GM12891 (cell line): ENCODE data around the gene TSC22D2. TPM values are rescaled to one million over a fixed set of nuclear protein-coding genes. Genes with fewer than 3 reads are reported as not detected.

Experiments used
- DNase-seq: peaks from one replicate; pipeline ENCODE4 v3.0.0; 2011; ENCODE audit warnings: low spot score; ENCODE audit not compliant: insufficient read length
- FAIRE-seq: peaks from 2 replicates; lab custom pipeline; 2011; peaks lifted over from hg19 to GRCh38; lab: Jason Lieb, UNC
- PAX5 ChIP-seq: IDR thresholded peaks from 2 replicates; pipeline ENCODE4 v1.6.1; 2011; ENCODE audit warnings: low read length, moderate library complexity, mild to moderate bottlenecking; ENCODE audit not compliant: insufficient read depth, severe bottlenecking
- POLR2A ChIP-seq: IDR thresholded peaks from 2 replicates; pipeline ENCODE4 v1.6.1; 2011; ENCODE audit warnings: low read depth, low read length, control low read depth
- POLR2AphosphoS5 ChIP-seq: IDR thresholded peaks from 2 replicates; pipeline ENCODE4 v1.6.1; 2011; ENCODE audit warnings: low read depth, low read length, control low read depth
- POU2F2 ChIP-seq: IDR thresholded peaks from 2 replicates; pipeline ENCODE4 v1.6.1; 2011; ENCODE audit warnings: low read depth, mild to moderate bottlenecking, control low read depth, low read length, moderate library complexity
- SPI1 ChIP-seq: IDR thresholded peaks from 2 replicates; pipeline ENCODE4 v1.6.1; 2011; ENCODE audit warnings: low read depth, low read length, control low read depth
- TAF1 ChIP-seq: IDR thresholded peaks from 2 replicates; pipeline ENCODE4 v1.6.1; 2011; ENCODE audit warnings: low read depth, low read length, control low read depth
- polyA plus RNA-seq: library from polyadenylated mRNA; unstranded; fragments of >200 nt; gene quantifications from one replicate; pipeline ENCODE4 v1.2.1, GENCODE V29; 2012; ENCODE audit warnings: low read depth, missing spikeins, inconsistent platforms; ENCODE audit not compliant: missing spikeins

The TSC22D2 gene
- polyA plus RNA-seq, result 5.0 TPM

DNA sequence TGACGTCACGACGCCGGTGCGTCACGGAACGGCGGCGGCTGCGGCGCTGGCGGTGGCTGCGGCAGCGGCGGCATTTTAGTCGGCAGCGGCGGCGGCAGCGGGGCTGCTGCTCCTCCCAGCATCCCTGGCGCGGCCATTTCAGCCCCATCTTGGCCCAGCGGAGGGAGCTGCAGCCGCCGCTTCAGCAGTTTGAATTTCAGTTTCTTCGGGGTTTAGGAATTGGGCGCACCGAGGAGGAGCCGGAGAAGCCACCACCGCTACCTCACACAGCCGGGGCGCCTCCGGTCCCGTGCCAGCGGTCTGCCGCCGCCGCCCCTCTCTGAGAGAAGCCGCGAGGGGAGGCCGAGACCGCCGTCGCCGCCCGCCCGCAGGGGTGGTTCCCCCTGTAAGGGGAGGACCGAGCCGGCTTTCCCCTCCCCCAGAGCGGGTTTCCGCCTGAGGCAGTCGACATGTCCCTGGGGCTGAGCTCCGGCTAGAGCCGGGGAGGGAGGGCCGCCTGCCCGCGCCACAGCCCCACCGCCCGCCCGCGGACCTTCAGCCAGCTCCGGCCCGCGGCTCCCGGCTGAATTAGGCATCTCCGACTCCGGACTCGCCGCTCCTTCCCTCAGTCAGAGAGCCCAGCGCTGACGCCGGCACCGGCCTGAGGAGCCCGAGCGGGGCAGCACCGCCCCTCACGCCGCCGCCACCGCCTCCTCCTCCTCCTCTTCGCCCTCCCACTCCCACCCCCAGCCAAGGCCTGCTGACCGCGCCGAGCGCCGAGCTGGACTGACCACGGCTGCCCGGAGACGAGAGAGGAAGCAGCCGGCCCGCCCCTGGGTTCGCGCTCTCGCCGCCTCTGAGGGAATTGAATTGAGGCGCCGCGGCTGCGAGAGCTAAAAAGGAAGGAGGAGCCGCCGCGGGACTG, at the start of gene TSC22D2:
Gene TSC22D2 (plus strand): TSS at position 78 of the 904 bp plus-strand sequence. CDS start 1,053 bp downstream, outside the sequence.
- TF ChIP-seq PAX5 (peak; percentile 5), POU2F2 (peak; percentile 63; the same call in 1 of the 2 replicates), POLR2A (no peak; the same call in 1 of the 2 replicates), POLR2AphosphoS5 (0 out of 2 replicates have a peak, but pooled peaks have one; percentile 12)
- peak; percentile 72 for DNase-seq
- FAIRE-seq, result peak; percentile 90

DNA sequence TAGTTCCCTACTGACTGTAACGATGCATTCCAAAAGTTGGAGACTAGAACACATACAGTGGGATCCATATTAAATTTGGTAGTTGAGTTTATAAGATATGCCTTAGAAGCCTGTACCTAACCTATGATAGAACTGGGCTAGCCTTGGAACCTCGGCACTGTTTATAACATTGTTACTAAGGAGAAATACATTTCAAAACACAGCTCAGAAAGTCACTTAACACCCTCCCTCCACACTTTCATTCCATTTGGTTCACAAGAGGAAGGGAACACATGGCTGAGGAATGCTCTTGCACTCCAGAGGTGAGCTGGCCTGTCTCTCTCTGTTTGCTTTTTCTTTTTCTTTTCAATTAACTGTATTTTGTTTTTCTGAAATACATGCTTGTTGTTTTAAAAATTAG, 48.7 kb upstream of the TSC22D2 start:
- FAIRE-seq, result no peak
- no peak for DNase-seq
- TF ChIP-seq TAF1 (no peak), POLR2A (no peak), SPI1 (no peak), POU2F2 (no peak), PAX5 (no peak), POLR2AphosphoS5 (no peak)

DNA sequence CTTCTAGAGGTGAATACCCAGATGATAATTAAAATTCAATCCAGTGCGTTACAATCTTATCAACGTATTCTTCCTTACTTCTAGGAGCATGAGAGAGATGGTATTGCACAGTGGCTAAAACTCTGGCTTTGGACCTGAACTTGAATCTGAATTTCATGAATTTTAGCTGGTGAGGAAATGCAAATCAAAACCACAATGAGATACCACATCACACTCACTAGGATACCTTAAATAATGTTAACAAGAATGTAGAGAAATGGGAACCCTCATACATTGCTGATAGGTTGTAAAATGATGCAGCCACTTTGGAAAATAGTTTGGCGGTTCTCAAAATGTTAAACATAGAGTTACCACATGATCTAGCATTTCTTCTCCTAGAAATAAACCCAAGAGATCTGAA, 47.1 kb upstream of the TSC22D2 start:
- no peak for DNase-seq
- no peak for FAIRE-seq
- TF ChIP-seq PAX5 (no peak), POLR2A (no peak), POLR2AphosphoS5 (no peak), TAF1 (no peak), SPI1 (no peak), POU2F2 (no peak)

DNA sequence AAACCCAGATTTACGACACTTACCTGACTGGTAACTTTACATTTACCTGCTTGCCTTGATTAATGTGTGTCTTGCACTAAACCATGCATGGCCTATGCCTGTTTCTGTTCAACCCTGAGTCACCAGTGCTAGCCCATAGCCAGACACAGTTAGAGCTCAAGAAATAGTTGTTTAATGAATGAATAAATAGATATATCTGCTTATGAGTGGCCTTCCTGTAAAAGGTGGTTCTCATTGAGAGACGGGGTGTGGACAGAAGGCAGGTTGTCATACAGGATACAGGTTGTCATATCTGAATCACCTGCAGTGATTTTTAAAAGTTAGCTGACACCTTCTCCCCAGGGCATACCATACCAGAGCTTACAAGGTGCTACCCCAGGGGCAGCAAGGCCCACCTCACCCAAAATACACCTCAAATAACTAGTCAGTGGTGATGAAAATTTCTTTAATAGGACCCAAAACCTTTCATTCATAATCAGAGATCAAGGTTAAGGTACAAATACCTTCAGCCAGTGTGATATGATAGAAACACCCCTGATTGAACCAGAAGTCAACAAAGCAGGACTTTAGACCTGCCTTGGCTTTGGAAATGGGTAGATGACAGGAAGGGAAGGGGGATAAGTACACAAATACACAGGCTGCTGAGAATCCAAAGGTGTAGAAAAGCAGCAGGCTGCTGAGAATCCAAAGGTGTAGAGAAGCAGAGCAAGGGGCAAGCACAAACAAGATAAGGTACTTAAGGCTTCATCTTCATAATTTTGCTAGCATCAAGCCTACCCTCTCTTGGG, 45.4 kb upstream of the TSC22D2 start:
- no peak for DNase-seq
- TF ChIP-seq TAF1, result no peak
- TF ChIP-seq PAX5, result no peak
- no peak for TF ChIP-seq SPI1
- no peak for FAIRE-seq

DNA sequence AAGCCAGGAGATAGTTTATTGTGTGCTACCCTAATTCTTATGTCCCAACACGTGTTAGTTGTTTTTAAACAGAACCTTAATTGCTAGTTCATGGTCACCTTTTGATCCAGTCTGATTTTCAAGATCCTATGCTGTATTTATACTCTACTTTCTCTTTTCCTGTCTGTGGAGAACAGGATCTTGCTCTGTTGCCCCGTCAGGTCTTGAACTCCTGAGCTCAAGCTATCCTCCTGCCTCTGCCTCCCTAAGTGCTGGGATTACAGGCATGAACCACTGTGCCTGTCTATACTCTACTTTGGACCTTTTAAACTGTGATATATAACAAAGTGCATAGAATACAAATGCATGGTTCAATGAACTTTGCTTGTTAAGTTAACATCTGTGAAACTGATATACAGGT, 44.7 kb upstream of the TSC22D2 start:
- no peak for TF ChIP-seq TAF1
- TF ChIP-seq PAX5, result no peak
- no peak for TF ChIP-seq POLR2A
- no peak for TF ChIP-seq SPI1
- TF ChIP-seq POLR2AphosphoS5, result no peak
- TF ChIP-seq POU2F2, result no peak
- DNase-seq (no peak), FAIRE-seq (no peak)

DNA sequence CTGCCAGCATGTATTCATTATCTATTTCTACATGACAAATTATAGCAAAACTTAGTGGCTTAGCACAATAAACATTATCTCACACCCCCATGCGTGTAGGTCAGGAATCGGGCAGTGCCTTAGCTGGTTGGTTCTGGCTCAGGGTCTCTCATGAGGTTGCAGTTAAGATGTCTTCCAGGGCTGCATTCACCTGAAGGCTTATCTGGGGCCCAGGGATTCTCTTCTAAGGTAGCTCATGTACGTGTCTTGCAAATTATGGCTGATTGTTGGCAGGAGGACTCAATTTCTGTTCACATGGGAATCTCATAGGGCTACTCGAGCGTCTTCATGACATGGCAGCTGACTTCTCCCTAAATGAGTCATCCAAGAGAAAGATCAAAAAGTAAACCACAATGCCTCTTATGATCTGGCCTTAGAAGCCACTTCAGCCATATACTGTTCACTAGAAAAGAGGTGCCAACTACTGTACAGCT, 42.9 kb upstream of the TSC22D2 start:
- TF ChIP-seq POLR2A (no peak), SPI1 (no peak), TAF1 (no peak), PAX5 (no peak), POLR2AphosphoS5 (no peak), POU2F2 (no peak)
- FAIRE-seq (no peak), DNase-seq (no peak)

DNA sequence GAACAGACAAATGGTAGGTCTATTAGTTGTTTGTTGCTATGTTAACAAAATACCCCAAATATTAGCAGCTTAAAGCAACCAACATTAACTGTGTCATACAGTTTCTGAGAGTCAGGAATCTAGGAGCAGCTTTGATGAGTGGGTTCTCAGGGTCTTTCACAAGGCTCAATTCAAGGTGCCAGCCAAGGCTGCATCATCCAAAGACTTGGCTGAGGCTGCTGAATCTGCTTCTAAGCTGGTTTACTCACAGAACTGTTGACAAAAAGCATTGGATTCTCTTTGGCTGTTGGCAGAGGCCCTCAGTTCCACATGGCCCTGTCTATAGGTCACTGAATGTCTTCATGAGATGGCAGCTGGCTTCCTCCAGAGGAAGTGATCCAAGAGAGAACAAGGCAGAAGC, 40.3 kb upstream of the TSC22D2 start:
- FAIRE-seq (no peak), DNase-seq (no peak)
- TF ChIP-seq POLR2AphosphoS5 (no peak), TAF1 (no peak), SPI1 (no peak), PAX5 (no peak), POLR2A (no peak), POU2F2 (no peak)

DNA sequence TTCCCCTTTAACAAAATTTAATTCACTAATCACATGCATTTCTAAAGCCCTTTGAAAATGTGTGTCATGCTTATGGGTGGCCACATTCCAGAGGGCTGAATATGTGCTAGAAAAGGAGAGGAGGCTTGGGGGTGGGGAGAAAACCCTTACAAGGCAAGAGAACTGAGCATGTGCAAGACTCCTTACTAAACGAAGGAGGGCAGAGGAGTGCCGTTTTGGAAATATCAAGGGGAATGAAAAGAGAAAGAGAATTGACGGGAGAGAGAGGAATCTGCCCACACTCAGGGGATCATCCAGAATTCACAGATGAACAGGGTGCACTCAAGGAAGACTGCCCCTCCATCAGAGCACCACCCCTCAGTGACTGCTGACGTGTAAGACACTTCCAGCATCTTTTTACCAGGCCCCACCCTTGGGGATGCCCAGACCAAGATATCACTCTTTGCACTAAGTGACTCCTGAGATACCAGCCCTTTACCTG, 37.9 kb upstream of the TSC22D2 start:
- no peak for TF ChIP-seq POLR2AphosphoS5
- TF ChIP-seq PAX5, result no peak
- no peak for TF ChIP-seq POLR2A
- TF ChIP-seq SPI1, result no peak
- TF ChIP-seq POU2F2, result no peak
- DNase-seq (no peak), FAIRE-seq (no peak)

DNA sequence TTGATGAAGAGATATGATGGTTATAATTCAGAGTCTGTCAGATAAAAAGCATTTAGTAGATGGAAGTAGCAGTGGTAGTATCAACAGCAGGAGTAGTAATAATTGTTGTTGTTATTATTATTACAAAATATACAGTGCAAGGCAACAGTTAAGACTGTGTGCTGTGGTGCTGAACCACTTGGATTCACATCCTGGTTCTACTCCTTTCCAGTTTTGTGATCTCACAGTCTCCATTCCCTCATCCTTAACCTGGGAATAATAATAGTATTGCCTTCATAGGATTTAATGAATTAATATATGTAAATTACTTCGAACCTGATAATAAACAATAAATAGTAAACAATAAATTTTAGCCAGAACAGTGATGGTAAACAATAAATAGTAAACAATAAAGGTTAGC, 37.1 kb upstream of the TSC22D2 start:
- TF ChIP-seq PAX5, result no peak
- no peak for FAIRE-seq
- DNase-seq, result no peak

DNA sequence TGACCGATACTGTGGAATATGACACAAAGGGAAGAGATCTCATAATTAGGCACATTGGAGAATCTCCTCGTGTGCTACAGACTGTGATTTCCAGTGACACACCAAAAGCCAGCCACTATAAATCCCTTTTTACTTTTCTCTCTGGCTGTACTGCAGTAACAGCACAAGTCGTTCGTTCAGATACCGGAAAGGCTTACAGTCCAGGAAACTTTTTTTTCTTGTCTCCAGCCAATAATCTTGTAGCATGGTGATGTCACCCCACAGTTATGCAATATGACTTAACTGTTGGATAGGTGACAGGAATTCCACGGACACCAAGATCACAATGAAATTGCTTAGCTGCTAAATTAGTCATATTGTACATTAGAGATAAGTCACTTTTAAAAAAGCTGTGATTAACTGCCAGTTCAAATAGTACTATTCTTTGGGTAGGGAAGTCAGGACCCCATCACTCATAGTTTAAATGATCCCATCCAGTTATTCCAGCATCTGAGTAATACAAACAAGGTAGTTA, 36.3 kb upstream of the TSC22D2 start:
- TF ChIP-seq SPI1 (no peak), POU2F2 (no peak), TAF1 (no peak), PAX5 (no peak), POLR2AphosphoS5 (no peak), POLR2A (no peak)
- DNase-seq (no peak), FAIRE-seq (no peak)

DNA sequence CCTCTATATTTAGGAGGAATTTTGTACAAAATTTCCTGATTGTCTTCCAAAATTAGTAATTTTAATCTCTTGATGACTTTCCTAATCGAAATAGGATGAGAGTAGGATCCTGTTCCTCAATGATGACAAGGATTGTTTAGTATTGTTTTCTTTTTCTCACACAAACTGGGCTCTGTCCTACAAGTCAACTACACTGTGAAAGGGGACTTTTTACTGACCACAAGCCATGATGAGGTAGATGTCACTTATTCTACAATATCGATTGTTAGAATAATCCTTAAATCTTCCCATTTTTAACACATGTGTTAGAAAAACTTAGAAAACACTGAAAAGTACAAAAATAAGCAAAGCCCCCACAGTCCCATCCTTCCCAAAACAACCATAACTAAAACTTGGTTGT, 35.8 kb upstream of the TSC22D2 start:
- no peak for FAIRE-seq
- DNase-seq, result no peak
- TF ChIP-seq POLR2A (no peak), TAF1 (no peak), POU2F2 (no peak), PAX5 (no peak), SPI1 (no peak), POLR2AphosphoS5 (no peak)
